ENCODE measurements around the gene FRMPD4. TPM values are rescaled to one million over a fixed set of nuclear protein-coding genes. Genes with fewer than 3 reads are reported as not detected.
"Not testable (repeated sequence)": the region's sequence is repeated elsewhere in the genome, so short reads cannot be mapped to it uniquely, and the experiment has no call there.

Gene FRMPD4
- total RNA-seq, 2 experiments from 2014 or later = not detected

- H3K9me3 Mint-ChIP-seq; ATAC-seq (ENCODE audit: poor library complexity); H3K4me1 ChIP-seq (ENCODE audit: insufficient read depth, low read length); H3K36me3 ChIP-seq (ENCODE audit: insufficient read depth, low read length); CTCF ChIA-PET; H3K4me1 Mint-ChIP-seq (ENCODE audit: low read depth); H3K27ac Mint-ChIP-seq; intact Hi-C loops (cut with DNase I, micrococcal nuclease); DNase-seq; H3K27me3 ChIP-seq (ENCODE audit: control insufficient read depth in 1 of 2, insufficient read depth in 2 of 2, low read length in 2 of 2); H3K27ac ChIP-seq (ENCODE audit: low read depth in 1 of 2, low read length in 2 of 2); H3K36me3 Mint-ChIP-seq (ENCODE audit: low read depth); H3K4me3 Mint-ChIP-seq; H3K9me3 ChIP-seq (ENCODE audit: control insufficient read depth in 1 of 2, insufficient read depth in 1 of 2, low read length in 2 of 2); H3K4me3 ChIP-seq (ENCODE audit: low read length); POLR2A ChIA-PET; H3K27me3 Mint-ChIP-seq: not testable (repeated sequence)
Measured at GRCh38 chrX:12542251-12542650, 404.0 kb downstream of the FRMPD4 start.

- DNase-seq = no peak
- no peak overlapping the region for H3K27ac ChIP-seq (ENCODE audit: low read depth in 1 of 2, low read length in 2 of 2)
- intact Hi-C loops (cut with DNase I, micrococcal nuclease) = no loop called here
- no peaks in the 10 kb centered on the region for H3K4me1 ChIP-seq (ENCODE audit: insufficient read depth, low read length)
- CTCF ChIA-PET = no interaction called here
- no peak for ATAC-seq (ENCODE audit: poor library complexity)
- H3K27me3 ChIP-seq (ENCODE audit: control insufficient read depth in 1 of 2, insufficient read depth in 2 of 2, low read length in 2 of 2) = no peaks in the 10 kb centered on the region
- H3K9me3 ChIP-seq (ENCODE audit: control insufficient read depth in 1 of 2, insufficient read depth in 1 of 2, low read length in 2 of 2) = no peaks in the 10 kb centered on the region
- TF ChIP-seq, protein P1, sequence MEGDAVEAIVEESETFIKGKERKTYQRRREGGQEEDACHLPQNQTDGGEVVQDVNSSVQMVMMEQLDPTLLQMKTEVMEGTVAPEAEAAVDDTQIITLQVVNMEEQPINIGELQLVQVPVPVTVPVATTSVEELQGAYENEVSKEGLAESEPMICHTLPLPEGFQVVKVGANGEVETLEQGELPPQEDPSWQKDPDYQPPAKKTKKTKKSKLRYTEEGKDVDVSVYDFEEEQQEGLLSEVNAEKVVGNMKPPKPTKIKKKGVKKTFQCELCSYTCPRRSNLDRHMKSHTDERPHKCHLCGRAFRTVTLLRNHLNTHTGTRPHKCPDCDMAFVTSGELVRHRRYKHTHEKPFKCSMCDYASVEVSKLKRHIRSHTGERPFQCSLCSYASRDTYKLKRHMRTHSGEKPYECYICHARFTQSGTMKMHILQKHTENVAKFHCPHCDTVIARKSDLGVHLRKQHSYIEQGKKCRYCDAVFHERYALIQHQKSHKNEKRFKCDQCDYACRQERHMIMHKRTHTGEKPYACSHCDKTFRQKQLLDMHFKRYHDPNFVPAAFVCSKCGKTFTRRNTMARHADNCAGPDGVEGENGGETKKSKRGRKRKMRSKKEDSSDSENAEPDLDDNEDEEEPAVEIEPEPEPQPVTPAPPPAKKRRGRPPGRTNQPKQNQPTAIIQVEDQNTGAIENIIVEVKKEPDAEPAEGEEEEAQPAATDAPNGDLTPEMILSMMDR (IDR thresholded peaks at IDR 0.05) = no peak
- Mint-ChIP-seq H3K9me3 (no peaks in the 10 kb centered on the region), H3K4me1 (ENCODE audit: low read depth) (no peaks in the 10 kb centered on the region), H3K27ac (no peak overlapping the region), H3K4me3 (no peak overlapping the region), H3K27me3 (no peaks in the 10 kb centered on the region), H3K36me3 (ENCODE audit: low read depth) (no peaks in the 10 kb centered on the region)
- POLR2A ChIA-PET = no interaction called here
- no peaks in the 10 kb centered on the region for H3K36me3 ChIP-seq (ENCODE audit: insufficient read depth, low read length)
- no peak overlapping the region for H3K4me3 ChIP-seq (ENCODE audit: low read length)
Measured at GRCh38 chrX:12548341-12548740, 410.1 kb downstream of the FRMPD4 start.

DNA sequence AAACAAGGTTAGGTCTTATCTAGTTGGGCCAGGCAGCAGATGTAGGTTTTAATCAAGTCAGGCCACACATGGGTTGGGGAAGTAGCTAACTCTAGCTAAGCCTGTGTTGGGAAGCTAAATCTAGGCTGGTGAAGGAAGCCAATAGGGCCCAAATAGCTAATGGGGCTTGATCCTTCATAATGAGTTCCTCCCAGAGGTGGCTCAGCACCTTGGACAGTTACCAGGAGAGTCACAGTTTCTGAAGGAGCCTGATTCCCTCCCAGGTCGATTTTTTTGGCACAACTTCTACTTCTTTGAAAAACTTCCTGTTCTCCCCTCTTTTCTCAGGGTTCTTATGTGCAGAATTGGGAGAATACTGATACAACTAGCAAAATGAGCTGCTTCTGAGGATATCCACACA, 410.5 kb downstream of the FRMPD4 start:
- Histone ChIP-seq H3K27ac (ENCODE audit: low read depth in 1 of 2, low read length in 2 of 2) (no peak overlapping the region), H3K4me1 (ENCODE audit: insufficient read depth, low read length) (no peaks in the 10 kb centered on the region), H3K4me3 (ENCODE audit: low read length) (no peak overlapping the region), H3K27me3 (ENCODE audit: control insufficient read depth in 1 of 2, insufficient read depth in 2 of 2, low read length in 2 of 2) (no peaks in the 10 kb centered on the region), H3K9me3 (ENCODE audit: control insufficient read depth in 1 of 2, insufficient read depth in 1 of 2, low read length in 2 of 2) (no peaks in the 10 kb centered on the region), H3K36me3 (ENCODE audit: insufficient read depth, low read length) (no peaks in the 10 kb centered on the region)
- ATAC-seq (ENCODE audit: poor library complexity) (no peak), DNase-seq (no peak)
- H3K27me3 Mint-ChIP-seq = no peaks in the 10 kb centered on the region
- intact Hi-C loops (cut with DNase I, micrococcal nuclease) = no loop called here
- H3K36me3 Mint-ChIP-seq (ENCODE audit: low read depth) = no peaks in the 10 kb centered on the region
- CTCF ChIA-PET = no interaction called here
- no peaks in the 10 kb centered on the region for H3K9me3 Mint-ChIP-seq
- no peak overlapping the region for H3K4me3 Mint-ChIP-seq
- no peak overlapping the region for H3K27ac Mint-ChIP-seq
- POLR2A ChIA-PET = no interaction called here
- H3K4me1 Mint-ChIP-seq (ENCODE audit: low read depth) = no peaks in the 10 kb centered on the region
- TF ChIP-seq, protein P1 (IDR thresholded peaks at IDR 0.05) = no peak

DNA sequence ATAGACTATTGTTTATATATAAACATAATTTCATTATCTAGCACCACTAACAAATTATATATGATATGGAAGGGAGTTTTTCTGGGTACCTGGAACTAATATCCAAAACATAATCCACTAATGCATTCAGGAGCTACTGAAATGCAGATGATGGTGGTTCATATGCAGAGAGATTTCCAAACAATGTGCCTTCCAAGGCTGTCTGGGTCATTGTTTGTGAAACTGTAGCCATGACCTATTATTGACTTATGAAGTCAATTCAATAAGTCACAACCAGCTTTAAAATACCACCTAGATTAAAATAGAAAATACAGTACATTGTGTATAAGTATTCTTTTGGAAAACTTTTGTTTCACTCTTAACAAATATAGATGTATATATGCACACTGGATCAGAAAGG, 415.9 kb downstream of the FRMPD4 start:
- H3K9me3 Mint-ChIP-seq = no peaks in the 10 kb centered on the region
- no peak overlapping the region for H3K27ac ChIP-seq (ENCODE audit: low read depth in 1 of 2, low read length in 2 of 2)
- no peaks in the 10 kb centered on the region for H3K36me3 Mint-ChIP-seq (ENCODE audit: low read depth)
- POLR2A ChIA-PET = no interaction called here
- no peak for DNase-seq
- H3K4me1 ChIP-seq (ENCODE audit: insufficient read depth, low read length) = no peaks in the 10 kb centered on the region
- H3K27me3 Mint-ChIP-seq = no peaks in the 10 kb centered on the region
- no peaks in the 10 kb centered on the region for H3K9me3 ChIP-seq (ENCODE audit: control insufficient read depth in 1 of 2, insufficient read depth in 1 of 2, low read length in 2 of 2)
- no peaks in the 10 kb centered on the region for H3K4me1 Mint-ChIP-seq (ENCODE audit: low read depth)
- CTCF ChIA-PET = no interaction called here
- H3K27me3 ChIP-seq (ENCODE audit: control insufficient read depth in 1 of 2, insufficient read depth in 2 of 2, low read length in 2 of 2) = no peaks in the 10 kb centered on the region
- no peak overlapping the region for H3K4me3 ChIP-seq (ENCODE audit: low read length)
- no peak for ATAC-seq (ENCODE audit: poor library complexity)
- TF ChIP-seq, protein P1 (IDR thresholded peaks at IDR 0.05) = no peak
- intact Hi-C loops (cut with DNase I, micrococcal nuclease) = no loop called here
- H3K4me3 Mint-ChIP-seq = no peak overlapping the region
- no peak overlapping the region for H3K27ac Mint-ChIP-seq
- no peaks in the 10 kb centered on the region for H3K36me3 ChIP-seq (ENCODE audit: insufficient read depth, low read length)
